Activated gamma-delta T cell (primary cell): ENCODE data around the gene IL20.

Source experiments
- DNase-seq: peaks from one replicate; lab custom pipeline; 2025; lab: John Stamatoyannopoulos, UW

Gene IL20

DNA sequence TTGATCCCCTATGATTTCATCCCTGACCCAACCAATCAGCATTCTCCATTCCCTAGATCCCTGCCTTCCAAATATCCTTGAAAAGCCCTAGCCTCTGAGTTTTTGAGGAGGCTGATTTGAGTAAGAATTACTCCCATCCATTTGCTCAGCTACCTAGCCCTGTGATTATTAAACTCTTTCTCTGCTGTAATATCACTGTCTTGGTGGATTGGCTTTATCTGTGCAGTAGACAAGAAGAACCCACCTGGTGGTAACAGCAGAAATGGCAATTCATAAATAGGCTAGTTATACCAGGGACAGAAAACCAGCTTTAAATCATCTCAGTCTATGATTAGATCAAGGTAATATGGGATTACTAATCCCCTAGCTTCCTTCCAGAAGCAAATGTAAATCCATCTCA is 13.0 kb downstream of the IL20 start:
- DNase-seq: no peak

DNA sequence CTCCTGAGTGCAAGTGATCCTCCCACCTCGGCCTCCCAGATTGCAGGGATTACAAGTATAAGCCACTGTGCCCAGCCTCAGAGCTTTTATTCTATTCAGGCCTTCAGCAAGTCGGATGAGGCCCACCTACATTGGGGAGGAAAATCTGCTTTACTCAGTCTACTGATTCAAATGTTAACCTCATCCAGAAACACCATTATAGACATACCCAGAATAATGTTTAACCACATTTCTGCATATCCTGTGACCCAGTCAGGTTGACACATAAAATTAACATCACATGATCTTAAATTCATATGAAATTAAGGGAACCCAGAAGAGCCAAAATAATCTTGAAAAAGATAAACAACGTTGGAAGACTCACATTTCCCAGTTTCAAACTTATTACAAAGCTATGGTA is 14.9 kb downstream of the IL20 start:
- no peak for DNase-seq

DNA sequence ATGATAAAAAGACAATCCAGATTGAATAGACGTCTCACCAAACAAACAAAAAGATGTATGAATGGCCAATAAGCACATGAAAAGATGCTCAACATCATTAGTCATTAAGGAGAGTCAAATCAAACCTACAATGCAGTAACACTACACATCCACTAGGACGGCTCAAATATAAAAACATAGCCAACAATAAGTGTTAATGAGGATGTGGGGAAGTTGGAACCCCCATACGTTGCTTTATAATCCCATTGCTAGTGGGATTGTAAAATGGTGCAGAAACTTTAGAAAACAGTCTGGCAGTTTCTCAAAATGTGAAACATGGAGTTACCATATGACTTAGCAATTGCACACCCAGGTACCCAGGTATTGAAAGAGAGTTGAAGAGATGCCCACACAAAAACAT is 17.1 kb downstream of the IL20 start:
- DNase-seq: no peak

DNA sequence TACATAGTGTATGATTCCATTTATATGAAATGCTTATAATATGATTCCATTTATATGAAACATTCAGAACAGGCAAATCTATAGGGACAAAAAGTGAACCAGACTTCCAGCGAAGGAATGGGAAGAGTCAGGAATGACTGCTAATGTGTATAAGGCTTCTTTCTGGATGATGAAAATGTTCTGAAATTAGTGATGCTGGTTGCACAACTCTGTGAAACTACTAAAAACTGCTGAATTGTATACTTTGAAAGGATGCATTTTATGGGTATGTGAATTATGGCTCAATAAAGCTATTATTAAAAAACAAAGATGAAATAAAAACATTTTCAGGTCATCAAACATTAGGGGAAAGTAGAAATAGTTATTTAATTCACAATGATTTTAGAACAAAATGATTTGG is 17.7 kb downstream of the IL20 start:
- no peak for DNase-seq

DNA sequence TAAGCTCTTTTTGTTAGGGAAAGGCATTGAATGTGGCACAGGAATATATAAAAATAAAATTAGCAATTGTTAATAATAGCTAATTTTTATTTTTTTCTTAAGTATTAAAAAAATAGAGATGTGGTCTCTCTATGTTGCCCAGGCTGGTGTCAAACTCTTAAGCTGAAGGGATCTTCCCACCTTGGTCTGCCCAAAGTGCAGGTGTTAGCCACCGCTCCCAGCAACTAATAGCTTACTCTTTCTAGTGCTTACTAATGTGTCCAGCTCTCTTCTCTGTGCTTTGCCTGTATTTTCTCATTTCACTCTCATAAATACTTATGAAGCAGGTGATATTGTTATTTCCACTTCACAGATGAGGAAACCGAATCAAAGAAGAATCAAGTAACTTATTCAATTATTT is 18.5 kb downstream of the IL20 start:
- no peak for DNase-seq

DNA sequence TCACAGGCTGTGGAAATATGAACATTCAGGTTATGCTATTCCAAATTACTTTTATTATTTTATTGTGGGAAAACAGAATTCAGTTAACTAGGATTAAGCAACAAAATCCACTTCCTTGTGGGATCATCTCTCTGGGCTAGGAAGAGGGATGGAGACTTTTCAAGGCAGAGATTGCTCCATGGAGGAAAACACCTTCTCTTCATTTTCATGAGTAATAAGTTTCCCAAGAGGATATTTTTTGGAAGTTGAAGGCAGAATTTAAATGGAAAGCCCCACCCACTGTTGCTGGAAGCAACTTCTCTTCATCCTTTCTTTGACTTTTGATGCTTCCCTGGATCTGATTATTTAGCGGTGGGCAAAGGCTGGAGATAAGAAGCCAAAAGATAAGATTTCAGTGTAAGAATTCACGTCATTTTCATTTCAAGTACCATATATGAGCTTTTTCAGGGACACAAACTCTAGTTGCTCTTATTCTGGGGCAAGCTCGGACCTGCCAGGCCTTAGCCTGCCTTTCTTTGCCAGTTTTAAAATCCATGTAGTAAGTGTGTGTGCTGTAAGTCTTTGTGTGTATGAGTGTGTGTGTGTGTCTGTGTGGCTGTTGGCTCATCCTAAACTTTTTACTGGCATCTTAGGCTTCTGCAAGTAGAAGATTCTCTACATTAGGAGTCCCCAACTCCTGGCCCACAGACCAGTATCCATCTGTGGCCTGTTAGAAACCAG is 20.1 kb downstream of the IL20 start:
- DNase-seq: no peak

DNA sequence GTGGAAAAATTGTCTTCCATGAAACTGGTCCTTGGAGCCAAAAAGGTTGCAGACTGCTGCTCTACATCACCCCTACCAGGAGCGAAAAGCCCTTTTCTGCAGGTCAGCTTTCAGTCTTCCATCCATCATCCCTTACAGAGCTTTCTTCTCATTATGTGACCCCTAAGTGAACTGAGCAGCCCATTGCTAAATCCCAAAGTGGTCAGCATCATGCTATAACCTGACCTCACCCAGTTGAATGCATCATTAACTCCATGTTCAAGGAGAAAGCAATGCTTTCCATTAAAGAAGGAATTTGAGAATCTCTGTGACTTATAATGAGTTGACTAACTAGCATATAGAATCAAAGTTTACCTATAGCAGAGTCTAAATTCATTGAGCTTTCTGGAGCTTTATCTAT is 21.4 kb downstream of the IL20 start:
- no peak for DNase-seq

DNA sequence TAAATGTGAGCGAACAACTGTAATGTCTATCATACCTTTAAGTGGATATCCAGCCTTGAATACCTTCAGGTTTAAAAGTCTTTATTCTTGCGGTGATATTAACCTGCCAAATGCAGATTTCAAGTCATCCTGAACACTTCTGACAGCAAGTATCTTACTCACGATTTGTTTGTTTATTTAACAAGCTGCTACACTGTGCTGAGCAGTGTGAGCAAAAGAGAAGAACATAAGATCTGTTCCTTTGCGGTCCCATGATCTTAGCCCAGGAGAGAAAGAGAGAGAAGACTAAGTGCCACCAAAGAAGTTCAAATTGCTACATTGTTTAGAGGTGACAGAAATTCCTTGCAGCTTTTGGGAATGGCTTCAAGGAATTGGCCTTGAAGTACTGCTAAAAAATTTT is 22.3 kb downstream of the IL20 start:
- DNase-seq: no peak

DNA sequence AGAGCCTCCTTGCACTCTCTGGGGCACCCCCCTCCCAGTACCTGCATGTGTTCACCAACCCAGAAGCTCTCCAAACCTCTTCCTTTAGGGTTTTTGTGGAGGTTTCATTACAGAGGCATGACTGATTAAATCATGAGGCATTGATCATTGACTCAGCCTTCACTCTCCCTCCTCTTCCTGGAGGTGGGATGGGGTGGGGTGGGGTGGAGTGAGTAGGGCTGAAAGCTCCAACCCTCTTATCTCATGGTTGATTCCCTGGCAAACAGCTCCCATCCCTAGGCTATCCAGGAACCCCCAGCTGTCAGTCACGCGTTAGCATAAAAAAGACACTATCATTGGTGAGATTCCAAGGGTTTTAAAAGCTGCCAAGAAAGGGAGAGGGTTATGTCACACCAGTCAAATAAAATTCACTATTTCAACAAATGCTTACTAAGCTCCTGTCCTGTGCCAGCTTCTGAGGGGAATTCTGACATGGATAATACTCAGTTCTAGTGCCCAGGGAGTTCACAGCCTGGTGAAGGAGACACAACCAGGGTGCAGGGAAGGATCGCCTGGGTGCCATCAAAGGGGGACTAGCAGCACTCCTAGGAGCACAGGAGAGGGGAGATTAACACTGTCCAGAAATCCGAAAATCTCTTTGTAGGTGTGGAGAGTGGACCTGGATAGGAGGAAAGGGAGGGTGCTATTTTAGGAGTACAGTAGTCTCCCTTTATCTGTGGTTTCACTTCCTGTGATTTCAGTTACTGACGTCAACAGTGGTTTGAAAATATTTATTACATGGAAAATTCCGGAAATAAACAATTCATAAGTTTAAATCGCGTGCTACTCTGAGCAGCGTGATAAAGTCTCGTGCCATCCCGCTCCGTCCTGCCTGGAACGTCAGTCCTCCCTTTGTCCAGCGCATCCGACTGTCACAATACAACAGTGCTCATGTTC is 25.0 kb downstream of the IL20 start:
- DNase-seq: no peak

DNA sequence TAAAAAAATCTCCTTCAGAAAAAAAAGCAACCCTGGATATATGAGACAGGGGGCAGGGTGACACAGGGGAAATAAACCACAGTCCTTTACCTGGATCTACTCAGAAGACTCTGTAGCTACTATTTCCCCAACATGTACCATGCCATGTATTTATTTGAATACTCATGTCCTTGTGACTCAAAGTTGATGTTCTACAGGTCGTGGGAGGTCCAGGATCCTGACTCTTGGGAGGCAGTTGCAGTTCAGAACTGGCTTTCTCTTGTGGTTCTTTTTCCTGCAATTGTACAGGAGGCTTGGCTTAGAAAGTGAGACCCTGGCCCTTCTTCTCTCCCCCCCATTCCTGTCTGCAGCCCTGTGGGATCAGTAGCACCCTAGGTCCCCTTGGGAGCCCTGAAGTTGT is 26.0 kb downstream of the IL20 start:
- no peak for DNase-seq

DNA sequence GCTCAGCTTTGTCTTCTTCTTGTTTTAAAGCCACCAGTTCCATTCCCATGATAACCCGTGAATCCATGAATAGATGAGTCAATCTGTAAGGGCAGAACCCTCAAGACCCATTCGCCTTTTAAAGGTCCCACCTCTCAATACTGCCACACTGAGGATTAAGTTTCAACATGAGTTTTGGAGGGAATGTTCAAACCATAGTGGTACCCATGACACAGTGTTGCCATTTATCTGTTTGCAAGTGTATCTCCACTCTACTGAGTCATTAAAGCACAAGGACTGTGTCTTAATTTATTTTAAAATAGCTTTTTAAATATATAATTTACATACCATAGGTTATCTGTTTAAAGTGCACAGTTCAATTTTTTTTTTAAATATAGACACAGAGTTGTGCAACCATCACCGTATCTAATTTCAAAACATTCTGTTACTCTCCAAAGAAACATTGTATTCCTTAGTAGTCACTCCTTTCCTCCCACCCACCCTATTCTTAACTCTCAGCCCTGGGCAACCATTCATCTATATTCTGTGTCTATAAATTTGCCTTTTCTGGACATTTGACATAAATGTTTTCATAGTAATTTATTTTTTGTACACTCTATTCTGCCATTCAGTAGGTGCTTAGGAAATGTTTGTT is 27.0 kb downstream of the IL20 start:
- DNase-seq: no peak

DNA sequence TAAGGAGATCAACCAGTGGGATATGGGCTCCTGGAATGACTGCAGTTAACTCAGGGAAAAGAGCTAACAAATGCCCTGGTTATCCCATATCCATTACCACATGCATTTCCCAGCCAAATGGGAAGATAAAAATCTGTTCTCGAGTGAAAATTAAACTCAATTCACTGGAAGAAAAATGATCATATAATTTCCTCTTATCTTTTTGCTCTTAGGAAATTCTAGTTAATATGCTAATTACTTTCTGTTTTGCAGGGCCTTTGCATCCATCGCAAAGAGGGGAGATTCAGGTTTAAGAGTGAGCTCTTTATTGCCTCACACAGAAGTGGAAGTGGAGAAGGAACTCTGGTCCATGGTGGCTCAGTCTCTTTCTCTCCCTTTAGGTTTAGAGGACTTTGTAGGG is 28.0 kb downstream of the IL20 start:
- no peak for DNase-seq

DNA sequence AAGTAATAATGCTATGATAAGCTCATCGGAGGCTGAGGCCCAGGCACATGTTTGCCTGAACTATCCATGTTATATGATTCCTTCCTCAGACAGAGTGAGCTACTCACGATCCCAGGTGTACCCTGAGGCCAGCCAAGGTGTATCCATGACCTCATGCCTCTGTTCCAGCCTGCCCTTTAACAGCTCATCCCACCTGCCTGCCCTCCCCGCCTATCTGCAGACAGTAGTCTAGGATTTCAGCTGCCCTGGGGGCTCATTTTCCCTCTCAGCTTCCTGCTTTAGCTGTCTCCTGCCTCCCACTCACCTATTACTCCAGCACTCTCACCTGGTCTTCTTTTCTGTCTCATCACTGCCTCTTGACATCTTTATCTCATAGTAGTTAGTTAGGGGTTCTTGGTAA is 29.9 kb downstream of the IL20 start:
- DNase-seq: no peak

DNA sequence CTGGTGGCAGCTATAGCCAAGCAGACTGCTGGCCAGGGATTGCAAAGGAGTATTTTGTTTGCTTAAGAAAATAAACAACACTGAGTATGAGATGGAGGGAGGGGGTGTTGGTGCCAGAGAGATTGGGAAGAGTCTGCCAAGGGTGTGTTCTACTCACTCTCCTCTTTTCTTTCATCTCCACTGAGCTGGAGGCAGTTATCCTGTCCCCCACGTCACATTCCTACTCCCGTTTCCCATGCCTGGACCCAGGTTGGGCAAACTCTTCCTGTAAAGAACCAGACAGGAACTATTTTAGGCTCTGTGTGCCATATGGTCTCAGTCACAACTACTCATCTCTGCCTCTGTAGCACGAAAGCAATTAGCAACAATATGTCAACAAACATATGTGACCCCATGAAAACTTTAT is 30.4 kb downstream of the IL20 start:
- DNase-seq: no peak

DNA sequence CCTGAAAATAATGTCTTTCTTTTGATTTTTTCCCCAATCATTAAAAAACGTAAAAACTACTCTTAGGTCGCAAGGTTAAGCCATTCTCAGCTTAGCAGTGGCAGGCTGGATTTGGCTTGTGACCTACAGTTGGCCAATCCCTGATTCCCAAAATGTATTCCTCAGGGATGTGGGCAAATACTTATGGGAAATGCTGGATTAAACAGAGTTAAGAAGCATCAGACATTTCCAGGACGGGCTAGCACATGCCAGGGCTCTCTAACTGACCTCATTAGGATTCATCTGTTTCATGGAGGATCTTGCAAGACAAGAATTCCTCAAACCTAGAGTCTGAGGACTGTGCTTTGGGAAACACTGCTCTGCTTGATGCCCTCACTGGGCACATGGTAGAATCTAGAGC is 30.8 kb downstream of the IL20 start:
- DNase-seq: no peak

DNA sequence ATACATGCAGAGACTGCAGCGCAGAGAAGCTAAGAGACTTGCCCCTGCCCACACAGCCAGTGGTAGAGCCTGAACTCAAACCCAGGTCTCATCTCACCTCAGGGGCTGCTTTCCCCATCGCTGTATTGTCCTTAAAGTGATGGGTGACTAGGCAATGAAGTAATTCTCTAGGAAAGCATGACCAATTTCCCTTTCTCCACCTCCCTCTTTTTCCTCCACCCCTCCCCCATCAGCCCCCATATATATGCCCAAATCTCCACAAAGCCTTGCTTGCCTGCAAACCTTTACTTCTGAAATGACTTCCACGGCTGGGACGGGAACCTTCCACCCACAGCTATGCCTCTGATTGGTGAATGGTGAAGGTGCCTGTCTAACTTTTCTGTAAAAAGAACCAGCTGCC is 31.8 kb downstream of the IL20 start, which contains the start of gene IL24:
TSS of gene IL24 (plus strand) at position 269 of the 400 bp plus-strand sequence. CDS start 390 bp downstream, outside the sequence.
- no peak for DNase-seq

DNA sequence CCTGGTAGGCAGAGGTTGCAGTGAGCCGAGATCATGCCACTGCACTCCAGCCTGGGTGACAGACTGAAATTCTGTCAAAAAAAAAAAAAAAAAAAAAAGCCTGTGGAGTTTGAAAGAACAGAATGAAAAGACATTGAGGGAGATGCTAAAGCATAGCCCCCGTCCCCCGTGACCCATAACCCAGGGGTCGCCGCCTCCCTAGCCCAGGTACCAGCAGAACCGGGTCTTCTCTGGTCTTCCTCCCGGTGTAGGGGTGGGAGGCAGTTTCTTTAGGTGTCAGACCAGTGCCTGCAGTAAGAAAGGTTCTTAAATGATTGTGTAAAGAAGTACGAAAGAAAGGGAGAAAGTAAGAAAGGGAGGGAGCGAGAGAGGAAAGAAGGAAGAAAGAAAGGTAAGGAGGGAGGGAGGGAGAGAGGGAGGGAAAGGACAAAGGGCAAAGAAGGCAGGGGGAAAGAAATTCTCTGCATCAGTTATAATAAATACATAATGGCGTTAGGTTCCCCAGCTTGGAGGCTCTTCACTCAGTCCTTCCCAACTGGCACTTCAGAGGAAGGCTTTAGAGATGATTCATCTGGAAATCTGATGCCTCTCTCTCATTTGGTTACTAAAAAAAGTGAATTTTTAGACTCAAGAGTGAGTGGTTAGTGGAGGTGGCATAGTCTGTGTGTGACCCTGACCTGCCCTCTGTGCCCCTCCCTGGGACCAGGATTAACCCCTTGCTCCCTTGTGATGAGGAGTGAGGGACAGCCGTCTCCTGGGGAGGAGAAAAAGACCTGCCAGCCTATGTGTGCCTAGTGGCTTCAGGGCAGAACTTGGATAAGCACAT is 32.9 kb downstream of the IL20 start:
- DNase-seq: no peak

DNA sequence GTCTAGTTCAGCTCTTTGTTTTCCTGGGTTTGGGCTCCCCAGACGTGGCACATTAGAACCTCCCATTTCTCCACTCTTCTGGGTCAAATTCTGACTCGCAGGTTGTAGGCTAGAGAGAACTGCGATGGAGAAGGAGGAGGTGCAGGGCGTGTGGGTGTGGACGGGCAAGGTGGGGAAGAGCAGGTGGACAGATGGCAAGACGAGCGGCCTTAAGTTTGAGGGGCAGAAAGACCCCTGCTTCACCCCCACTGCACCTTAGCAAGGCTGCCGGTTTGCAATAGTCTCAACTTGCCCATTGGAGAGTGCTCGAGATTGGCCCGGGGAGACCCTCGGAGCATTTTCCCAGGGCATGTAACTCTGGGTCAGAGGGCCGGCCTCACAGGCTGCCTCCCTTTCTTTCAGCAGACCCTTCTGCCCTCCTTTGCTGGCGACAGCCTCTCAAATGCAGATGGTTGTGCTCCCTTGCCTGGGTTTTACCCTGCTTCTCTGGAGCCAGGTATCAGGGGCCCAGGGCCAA is 33.5 kb downstream of the IL20 start:
- DNase-seq: no peak

DNA sequence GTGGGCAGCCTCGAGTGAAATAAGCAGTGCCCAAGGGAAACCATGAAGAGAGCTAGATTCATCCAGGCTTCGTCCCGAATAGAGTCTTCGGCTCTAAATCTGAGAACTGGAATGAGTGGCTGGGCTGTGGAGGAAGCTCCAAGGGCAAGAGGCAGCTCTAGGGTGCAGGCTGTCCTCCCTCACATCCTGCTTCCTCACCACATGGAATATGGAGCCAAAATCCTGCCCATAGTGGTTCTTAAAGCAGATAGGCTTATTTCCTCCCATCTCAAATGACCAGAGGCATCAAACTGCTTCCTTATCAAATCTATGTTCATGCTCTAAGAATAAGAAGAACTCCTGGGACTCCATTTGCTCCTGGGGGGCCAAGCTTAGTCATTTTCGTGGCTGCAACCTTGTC is 34.3 kb downstream of the IL20 start:
- no peak for DNase-seq

DNA sequence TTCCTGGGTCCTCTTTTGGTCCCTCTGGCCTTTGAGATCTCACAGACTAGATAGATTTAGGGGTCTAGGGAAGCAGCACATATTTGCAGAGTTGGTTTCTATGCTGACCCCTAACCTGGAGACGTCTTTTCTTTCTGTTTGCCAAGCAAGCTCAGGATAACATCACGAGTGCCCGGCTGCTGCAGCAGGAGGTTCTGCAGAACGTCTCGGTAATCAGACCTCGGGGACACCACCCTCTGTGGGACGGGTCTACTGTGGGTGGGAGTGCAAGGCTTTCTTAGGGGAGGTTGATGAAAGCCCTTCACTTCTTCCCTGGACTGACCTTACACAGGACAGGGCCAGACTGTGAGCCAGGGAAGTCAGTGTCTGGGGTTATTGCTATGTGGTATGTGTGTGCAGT is 34.7 kb downstream of the IL20 start:
- no peak for DNase-seq

DNA sequence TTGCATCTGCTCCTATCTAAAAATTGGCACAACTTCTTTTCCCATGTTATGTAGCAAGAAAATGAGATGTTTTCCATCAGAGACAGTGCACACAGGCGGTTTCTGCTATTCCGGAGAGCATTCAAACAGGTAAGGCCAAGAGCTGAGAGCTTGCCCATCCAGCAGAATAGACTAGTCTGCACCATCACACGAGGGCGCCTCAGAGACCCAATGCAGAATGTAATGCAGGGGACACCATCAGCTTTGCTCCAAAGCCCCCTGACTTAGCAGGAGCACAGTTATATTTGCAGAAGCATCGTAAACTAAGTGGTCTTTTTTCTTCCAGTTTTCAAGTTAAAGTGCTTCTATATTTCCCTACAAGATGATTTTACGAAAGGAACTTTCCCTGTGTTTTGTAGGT is 36.5 kb downstream of the IL20 start:
- no peak for DNase-seq

DNA sequence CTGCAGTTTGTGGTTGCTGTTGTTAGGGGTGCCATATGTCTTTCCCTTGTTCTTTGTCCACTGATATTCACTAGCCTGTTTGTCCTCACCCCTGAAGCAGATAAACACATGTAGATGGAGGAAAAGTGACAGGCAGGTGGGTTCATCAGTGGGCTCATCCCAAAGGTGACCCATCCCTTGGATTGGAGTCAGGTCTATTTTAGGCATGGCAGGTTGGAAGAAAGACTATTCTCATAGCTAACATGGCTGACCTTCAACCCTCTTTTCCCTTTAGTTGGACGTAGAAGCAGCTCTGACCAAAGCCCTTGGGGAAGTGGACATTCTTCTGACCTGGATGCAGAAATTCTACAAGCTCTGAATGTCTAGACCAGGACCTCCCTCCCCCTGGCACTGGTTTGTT is 37.3 kb downstream of the IL20 start:
- no peak for DNase-seq
